ENCODE measurements around the gene TBC1D10A. TPM values are rescaled to one million over a fixed set of nuclear protein-coding genes. Genes with fewer than 3 reads are reported as not detected.

TBC1D10A gene
- polyA plus RNA-seq, 1 donor (not counting 4 experiments of a cell fraction or from before 2014, with no cell fraction given), result 17.8 TPM

GRCh38 chr22:30276039-30276438 lies 50.7 kb downstream of the TBC1D10A start:
- Histone ChIP-seq H3K4me1 (ENCODE audit: control insufficient read depth, extremely low read depth, insufficient read depth, low read length) (peaks cover 13% of the 10 kb centered on the region), H3K36me3 (ENCODE audit: control insufficient read depth in 2 of 2, extremely low read depth in 1 of 2, insufficient read depth in 2 of 2, low read length in 2 of 2) (no peaks in the 10 kb centered on the region), H3K9me1 (ENCODE audit: control insufficient read depth, extremely low read depth, insufficient read depth, low read length) (no peaks in the 10 kb centered on the region), H3K79me2 (ENCODE audit: control insufficient read depth, insufficient read depth, low read length) (no peaks in the 10 kb centered on the region), H3K27ac (ENCODE audit: control insufficient read depth, insufficient read depth, low read length) (no peak overlapping the region), H4K20me1 (ENCODE audit: control insufficient read depth, extremely low read depth, insufficient read depth, low read length) (no peaks in the 10 kb centered on the region), H3K4me2 (ENCODE audit: control insufficient read depth, extremely low read depth, insufficient read depth, low read depth, low read length) (no peak overlapping the region), H3K9ac (ENCODE audit: control insufficient read depth, extremely low read depth, insufficient read depth, low read length) (no peak overlapping the region), H3K4me3 (ENCODE audit: control insufficient read depth in 2 of 3, extremely low read depth in 1 of 3, insufficient read depth in 2 of 3, low read depth in 1 of 3, low read length in 3 of 3) (no peak overlapping the region), H2AFZ (ENCODE audit: control insufficient read depth, low read length) (no peak overlapping the region), H3K9me3 (ENCODE audit: control insufficient read depth, low read depth, low read length) (no peaks in the 10 kb centered on the region), H3K27me3 (ENCODE audit: control insufficient read depth, extremely low read depth, insufficient read depth, low read length) (no peaks in the 10 kb centered on the region)
- dilution Hi-C loops (cut with MboI; ENCODE audit: extremely low pct_ligation_motif_present, low sequenced_read_pairs), result no loop called here
- DNase-seq (ENCODE audit: low read depth, low spot score), result no peak
- no peak for FAIRE-seq
- no peak for TF ChIP-seq EZH2 (IDR thresholded peaks at IDR 0.05; ENCODE audit: low read length)
- TF ChIP-seq CTCF (optimal IDR thresholded peaks at IDR 0.05 in 1 of 3, IDR thresholded peaks at IDR 0.05 in 1 of 3, conservative IDR thresholded peaks at IDR 0.05 in 1 of 3; ENCODE audit: extremely low read depth in 1 of 3, insufficient read depth in 2 of 3, low read length in 3 of 3), result no peak

GRCh38 chr22:30275625-30276024 lies 51.1 kb downstream of the TBC1D10A start:
- no peak overlapping the region for H3K4me3 ChIP-seq (ENCODE audit: control insufficient read depth in 2 of 3, extremely low read depth in 1 of 3, insufficient read depth in 2 of 3, low read depth in 1 of 3, low read length in 3 of 3)
- FAIRE-seq (peak; percentile 9), DNase-seq (ENCODE audit: low read depth, low spot score) (no peak)
- no peaks in the 10 kb centered on the region for H3K9me3 ChIP-seq (ENCODE audit: control insufficient read depth, low read depth, low read length)
- H3K9me1 ChIP-seq (ENCODE audit: control insufficient read depth, extremely low read depth, insufficient read depth, low read length), result no peaks in the 10 kb centered on the region
- H3K9ac ChIP-seq (ENCODE audit: control insufficient read depth, extremely low read depth, insufficient read depth, low read length), result no peak overlapping the region
- no peaks in the 10 kb centered on the region for H4K20me1 ChIP-seq (ENCODE audit: control insufficient read depth, extremely low read depth, insufficient read depth, low read length)
- H3K4me1 ChIP-seq (ENCODE audit: control insufficient read depth, extremely low read depth, insufficient read depth, low read length), result peaks cover 13% of the 10 kb centered on the region
- no peak overlapping the region for H3K27ac ChIP-seq (ENCODE audit: control insufficient read depth, insufficient read depth, low read length)
- H3K27me3 ChIP-seq (ENCODE audit: control insufficient read depth, extremely low read depth, insufficient read depth, low read length), result no peaks in the 10 kb centered on the region
- dilution Hi-C loops (cut with MboI; ENCODE audit: extremely low pct_ligation_motif_present, low sequenced_read_pairs), result no loop called here
- no peak overlapping the region for H3K4me2 ChIP-seq (ENCODE audit: control insufficient read depth, extremely low read depth, insufficient read depth, low read depth, low read length)
- no peaks in the 10 kb centered on the region for H3K36me3 ChIP-seq (ENCODE audit: control insufficient read depth in 2 of 2, extremely low read depth in 1 of 2, insufficient read depth in 2 of 2, low read length in 2 of 2)
- H3K79me2 ChIP-seq (ENCODE audit: control insufficient read depth, insufficient read depth, low read length), result no peaks in the 10 kb centered on the region
- TF ChIP-seq CTCF (optimal IDR thresholded peaks at IDR 0.05 in 1 of 3, IDR thresholded peaks at IDR 0.05 in 1 of 3, conservative IDR thresholded peaks at IDR 0.05 in 1 of 3; ENCODE audit: extremely low read depth in 1 of 3, insufficient read depth in 2 of 3, low read length in 3 of 3), result no peak
- TF ChIP-seq EZH2 (IDR thresholded peaks at IDR 0.05; ENCODE audit: low read length), result no peak
- H2AFZ ChIP-seq (ENCODE audit: control insufficient read depth, low read length), result no peak overlapping the region

Measured in keratinocyte (primary cell).